Measurements from ENCODE around the gene ACOXL. TPM values are rescaled to one million over a fixed set of nuclear protein-coding genes. Genes with fewer than 3 reads are reported as not detected.

ACOXL gene
- total and polyA plus RNA-seq, 8 donors, result 4.7 to 30.3 (median 8.3) TPM

GRCh38 chr2:110819711-110820110 is 87.3 kb downstream of the ACOXL start:
- intact Hi-C loops (cut with DNase I), result loop anchor here in 1 of 2 donors (10.0 kb wide), 1 partner anchor 285 kb away; no protein-coding TSS in a partner anchor
- no peak for TF ChIP-seq CTCF (IDR thresholded peaks at IDR 0.05)
- Histone ChIP-seq H3K36me3 (no peaks in the 10 kb centered on the region), H3K9me3 (peaks cover 0 to 10% of the 10 kb centered on the region in 2 donors), H3K27ac (no peak overlapping the region), H3K4me3 (no peak overlapping the region), H3K4me1 (no peaks in the 10 kb centered on the region), H3K27me3 (no peaks in the 10 kb centered on the region)
- DNase-seq (no peak), ATAC-seq (no peak)

GRCh38 chr2:110820128-110820527 is 87.8 kb downstream of the ACOXL start:
- Histone ChIP-seq H3K4me1 (no peaks in the 10 kb centered on the region), H3K4me3 (no peak overlapping the region), H3K9me3 (peaks cover 0 to 10% of the 10 kb centered on the region in 2 donors), H3K36me3 (no peaks in the 10 kb centered on the region), H3K27ac (no peak overlapping the region), H3K27me3 (no peaks in the 10 kb centered on the region)
- no peak for TF ChIP-seq CTCF (IDR thresholded peaks at IDR 0.05)
- intact Hi-C loops (cut with DNase I), result no loop called here
- no peak for DNase-seq
- ATAC-seq, result peak; percentile 21

- no peak for DNase-seq
- Histone ChIP-seq H3K36me3 (no peaks in the 10 kb centered on the region), H3K4me1 (no peaks in the 10 kb centered on the region), H3K27me3 (no peaks in the 10 kb centered on the region), H3K9me3 (peaks cover 0 to 10% of the 10 kb centered on the region in 2 donors), H3K4me3 (no peak overlapping the region), H3K27ac (no peak overlapping the region)
- ATAC-seq, result no peak
- intact Hi-C loops (cut with DNase I), result no loop called here
- no peak for TF ChIP-seq CTCF (IDR thresholded peaks at IDR 0.05)
Measured at GRCh38 chr2:110823165-110823564, 90.8 kb downstream of the ACOXL start.

GRCh38 chr2:110827511-110827910 is 95.1 kb downstream of the ACOXL start:
- TF ChIP-seq CTCF (IDR thresholded peaks at IDR 0.05), result no peak
- Histone ChIP-seq H3K9me3 (peaks cover 0 to 10% of the 10 kb centered on the region in 2 donors), H3K27me3 (no peaks in the 10 kb centered on the region), H3K4me3 (no peak overlapping the region), H3K27ac (no peak overlapping the region), H3K4me1 (no peaks in the 10 kb centered on the region), H3K36me3 (no peaks in the 10 kb centered on the region)
- intact Hi-C loops (cut with DNase I), result no loop called here
- no peak for ATAC-seq
- no peak for DNase-seq

- intact Hi-C loops (cut with DNase I), result no loop called here
- DNase-seq, result no peak
- H3K9me3 ChIP-seq, result peaks cover 0 to 10% of the 10 kb centered on the region in 2 donors
- no peak overlapping the region for H3K27ac ChIP-seq
- H3K4me1 ChIP-seq, result no peaks in the 10 kb centered on the region
- no peaks in the 10 kb centered on the region for H3K36me3 ChIP-seq
- no peak overlapping the region for H3K4me3 ChIP-seq
- H3K27me3 ChIP-seq, result no peaks in the 10 kb centered on the region
- no peak for TF ChIP-seq CTCF (IDR thresholded peaks at IDR 0.05)
- no peak for ATAC-seq
Measured at GRCh38 chr2:110828330-110828729, 96.0 kb downstream of the ACOXL start.

Measured in left lung (tissue), 10 donors.